AG08395 (cell line): ENCODE data around the gene GFOD1.

Source experiments
- DNase-seq: peaks from one replicate; pipeline ENCODE4 v3.0.0; 2012; ENCODE audit warnings: mixed read lengths, low spot score

GFOD1 gene

GRCh38 chr6:13375360-13375878 is 112.0 kb downstream of the GFOD1 start:
- no peak for DNase-seq

- no peak for DNase-seq
These were observed 113.5 kb downstream of the GFOD1 start for GRCh38 chr6:13373919-13374318.

- no peak for DNase-seq
These were observed 113.9 kb downstream of the GFOD1 start for GRCh38 chr6:13373488-13373886.

- no peak for DNase-seq
These were observed 114.5 kb downstream of the GFOD1 start for GRCh38 chr6:13372688-13373487.

GRCh38 chr6:13372076-13372475 is 115.3 kb downstream of the GFOD1 start:
- no peak for DNase-seq

GRCh38 chr6:13371421-13372072 is 115.9 kb downstream of the GFOD1 start:
- DNase-seq: peak; percentile 9

- no peak for DNase-seq
These were observed 116.8 kb downstream of the GFOD1 start for GRCh38 chr6:13370623-13371022.

- no peak for DNase-seq
These were observed 117.8 kb downstream of the GFOD1 start for GRCh38 chr6:13369591-13369990.

GRCh38 chr6:13368731-13369115 is 118.7 kb downstream of the GFOD1 start:
- DNase-seq: peak; percentile 55

- no peak for DNase-seq
These were observed 119.2 kb downstream of the GFOD1 start for GRCh38 chr6:13368079-13368730.

- no peak for DNase-seq
These were observed 120.0 kb downstream of the GFOD1 start for GRCh38 chr6:13367396-13367795.

GRCh38 chr6:13365320-13365719 is 122.1 kb downstream of the GFOD1 start:
- no peak for DNase-seq

- no peak for DNase-seq
These were observed 122.6 kb downstream of the GFOD1 start for GRCh38 chr6:13364842-13365241.

GRCh38 chr6:13362412-13362811 is 125.0 kb downstream of the GFOD1 start:
- DNase-seq: no peak

GRCh38 chr6:13360671-13361540 is 126.5 kb downstream of the GFOD1 start:
- DNase-seq: no peak

- DNase-seq: no peak
These were observed 128.1 kb downstream of the GFOD1 start for GRCh38 chr6:13359287-13359686.

- no peak for DNase-seq
These were observed 128.9 kb downstream of the GFOD1 start for GRCh38 chr6:13358511-13358910.

GRCh38 chr6:13357551-13358075 is 129.8 kb downstream of the GFOD1 start:
- DNase-seq: peak; percentile 35

- DNase-seq: no peak
These were observed 131.2 kb downstream of the GFOD1 start for GRCh38 chr6:13355999-13356785.

GRCh38 chr6:13355043-13355945 is 132.1 kb downstream of the GFOD1 start:
- DNase-seq: peak; percentile 88
